ENCODE measurements around the gene ASB13. TPM values are rescaled to one million over a fixed set of nuclear protein-coding genes. Genes with fewer than 3 reads are reported as not detected.
A peak's percentile ranks its signal among the peaks of the same experiment; 100 is the strongest.

The ASB13 gene
- total RNA-seq, 1 experiment from 2014 or later, result 13.8 TPM

DNA sequence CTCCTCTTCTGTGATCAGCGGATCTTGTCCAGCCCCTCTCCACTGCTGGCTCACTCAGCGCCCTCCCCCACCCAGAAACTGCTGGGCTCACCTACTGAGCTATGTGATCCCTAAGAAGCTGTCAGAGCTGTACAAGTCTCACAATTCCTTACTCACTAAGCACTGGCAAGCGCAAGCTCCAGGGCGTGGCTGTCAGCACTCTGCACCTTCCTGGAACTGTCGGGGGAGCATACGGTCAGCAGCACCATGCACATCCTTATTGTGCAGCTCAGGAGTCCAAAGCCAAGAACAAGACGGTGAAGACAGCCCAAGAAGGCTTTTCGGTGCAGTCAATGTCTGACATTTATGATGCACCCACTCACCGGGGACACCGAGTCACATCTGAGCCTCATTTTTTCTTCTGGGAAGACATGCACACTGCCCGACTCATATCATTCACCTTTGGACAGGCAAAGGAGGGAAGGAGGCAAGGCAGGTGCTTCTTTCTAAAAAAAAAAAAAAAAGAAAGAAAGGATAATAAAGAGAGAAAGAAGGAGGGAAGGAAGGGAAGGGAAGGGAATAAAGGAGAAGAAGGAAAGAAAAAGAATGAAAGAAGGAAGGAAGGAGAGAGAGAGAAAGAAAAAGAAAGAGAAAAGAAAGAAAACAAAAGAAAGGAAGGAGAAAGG is 56.3 kb downstream of the ASB13 start:
- TF ChIP-seq, protein P1, sequence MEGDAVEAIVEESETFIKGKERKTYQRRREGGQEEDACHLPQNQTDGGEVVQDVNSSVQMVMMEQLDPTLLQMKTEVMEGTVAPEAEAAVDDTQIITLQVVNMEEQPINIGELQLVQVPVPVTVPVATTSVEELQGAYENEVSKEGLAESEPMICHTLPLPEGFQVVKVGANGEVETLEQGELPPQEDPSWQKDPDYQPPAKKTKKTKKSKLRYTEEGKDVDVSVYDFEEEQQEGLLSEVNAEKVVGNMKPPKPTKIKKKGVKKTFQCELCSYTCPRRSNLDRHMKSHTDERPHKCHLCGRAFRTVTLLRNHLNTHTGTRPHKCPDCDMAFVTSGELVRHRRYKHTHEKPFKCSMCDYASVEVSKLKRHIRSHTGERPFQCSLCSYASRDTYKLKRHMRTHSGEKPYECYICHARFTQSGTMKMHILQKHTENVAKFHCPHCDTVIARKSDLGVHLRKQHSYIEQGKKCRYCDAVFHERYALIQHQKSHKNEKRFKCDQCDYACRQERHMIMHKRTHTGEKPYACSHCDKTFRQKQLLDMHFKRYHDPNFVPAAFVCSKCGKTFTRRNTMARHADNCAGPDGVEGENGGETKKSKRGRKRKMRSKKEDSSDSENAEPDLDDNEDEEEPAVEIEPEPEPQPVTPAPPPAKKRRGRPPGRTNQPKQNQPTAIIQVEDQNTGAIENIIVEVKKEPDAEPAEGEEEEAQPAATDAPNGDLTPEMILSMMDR (conservative IDR thresholded peaks at IDR 0.05), result no peak
- Histone ChIP-seq H3K56ac (ENCODE audit: insufficient read length, low read depth, low read length) (no peak overlapping the region), H3K9me3 (ENCODE audit: control insufficient read depth, low read depth, low read length) (no peaks in the 10 kb centered on the region), H2BK20ac (ENCODE audit: low read depth, low read length, poor library complexity, severe bottlenecking) (no peak overlapping the region), H3K14ac (ENCODE audit: insufficient read depth, low read length) (no peak overlapping the region), H3K79me1 (ENCODE audit: insufficient read depth, low read depth, low read length, poor library complexity, severe bottlenecking) (no peaks in the 10 kb centered on the region), H3K27me3 (ENCODE audit: insufficient read depth, low read length) (no peaks in the 10 kb centered on the region), H2AFZ (ENCODE audit: low read length) (no peak overlapping the region), H2BK120ac (ENCODE audit: low read depth, low read length, poor library complexity, severe bottlenecking) (no peak overlapping the region), H3K4me1 (ENCODE audit: insufficient read depth, low read length) (no peaks in the 10 kb centered on the region), H4K91ac (ENCODE audit: insufficient read length, low read depth, low read length) (no peak overlapping the region), H2BK15ac (ENCODE audit: low read depth, low read length) (no peak overlapping the region), H3T11ph (ENCODE audit: low read length) (no peak overlapping the region), H3K23me2 (ENCODE audit: insufficient read length, low read depth, low read length, poor library complexity, severe bottlenecking) (no peaks in the 10 kb centered on the region), H4K20me1 (ENCODE audit: control insufficient read depth, insufficient read depth, insufficient read length) (no peaks in the 10 kb centered on the region), H4K8ac (replicated peaks; ENCODE audit: insufficient read length, low read depth, low read length) (no peak overlapping the region), H2BK12ac (ENCODE audit: insufficient read length, low read depth, low read length) (no peak overlapping the region), H3K18ac (ENCODE audit: insufficient read length, low read depth, low read length) (no peak overlapping the region), H3K4ac (ENCODE audit: low read depth, low read length) (no peak overlapping the region), H3K23ac (ENCODE audit: insufficient read length, low read depth, low read length) (no peak overlapping the region), H3K9ac (ENCODE audit: extremely low read depth, insufficient read length, low read length) (no peak overlapping the region), H4K5ac (ENCODE audit: insufficient read length, low read depth, low read length) (no peak overlapping the region), H3K4me2 (ENCODE audit: insufficient read depth, insufficient read length, low read length) (no peak overlapping the region), H3K27ac (ENCODE audit: insufficient read length, low read depth, low read length) (no peak overlapping the region), H3K79me2 (ENCODE audit: insufficient read depth, low read length) (no peaks in the 10 kb centered on the region), H2AK5ac (ENCODE audit: insufficient read length, low read length) (no peak overlapping the region), H2BK5ac (ENCODE audit: insufficient read length, low read length) (no peak overlapping the region)
- Mint-ChIP-seq H3K4me1 (peaks cover 2 to 3% of the 10 kb centered on the region in 2 experiments), H3K9me3 (no peaks in the 10 kb centered on the region), H3K27me3 (ENCODE audit: low read depth) (peaks cover 6% of the 10 kb centered on the region), H3K4me3 (no peak overlapping the region), H3K36me3 (ENCODE audit: insufficient read depth in 1 of 3, low read depth in 3 of 3) (no peaks in the 10 kb centered on the region), H3K27ac (peak overlapping the region in 1 of 3 experiments; percentile 27; a peak in 2 of 7 replicates)
- WGBS (ENCODE audit: extremely low coverage, insufficient read length, low lambda C conversion rate), result no CpG with 5 or more reads among the region's 11 CpGs
- no peak for DNase-seq
